ENCODE data around the gene CGB3. TPM values are rescaled to one million over a fixed set of nuclear protein-coding genes. Genes with fewer than 3 reads are reported as not detected.

Gene CGB3
- total and polyA plus RNA-seq, 2 of the 4 experiments (the other 2 are of a cell fraction) = not detected

GRCh38 chr19:48982280-48982679 is 41.9 kb downstream of the CGB3 start:
- Histone ChIP-seq H2BK5ac (ENCODE audit: low read depth, low read length, poor library complexity, severe bottlenecking) (no peak overlapping the region), H3K4me3 (ENCODE audit: insufficient read depth, low read depth, low read length) (no peak overlapping the region), H3K27me3 (ENCODE audit: control insufficient read depth, insufficient read depth, low read length) (no peaks in the 10 kb centered on the region), H3K18ac (ENCODE audit: low read depth, low read length) (no peak overlapping the region), H3K4ac (ENCODE audit: low read depth, low read length) (no peak overlapping the region), H2BK20ac (ENCODE audit: low read depth, low read length) (no peak overlapping the region), H3K9me3 (ENCODE audit: control insufficient read depth, insufficient read depth, low read length) (no peaks in the 10 kb centered on the region), H3K9ac (ENCODE audit: low read depth, low read length) (no peak overlapping the region), H2AFZ (replicated peaks; ENCODE audit: low read length, poor library complexity) (no peak overlapping the region), H3K9me1 (ENCODE audit: insufficient read depth, low read length) (peaks cover 16% of the 10 kb centered on the region), H2BK15ac (ENCODE audit: low read depth, low read length) (no peak overlapping the region), H3K27ac (ENCODE audit: insufficient read depth, low read length) (no peak overlapping the region), H2AK5ac (ENCODE audit: low read depth, low read length) (no peak overlapping the region), H3K23ac (ENCODE audit: low read depth, low read length) (no peak overlapping the region), H3K56ac (ENCODE audit: extremely low read depth, insufficient read depth, low read length) (no peak overlapping the region), H3K14ac (replicated peaks; ENCODE audit: low read depth, low read length) (no peak overlapping the region), H3K36me3 (ENCODE audit: control insufficient read depth, insufficient read depth, low read length) (peaks cover 61% of the 10 kb centered on the region), H2BK120ac (ENCODE audit: low read depth, low read length) (no peak overlapping the region), H3K4me1 (ENCODE audit: control insufficient read depth, insufficient read depth, low read length) (peaks cover 7% of the 10 kb centered on the region), H3K4me2 (ENCODE audit: low read depth, low read length) (no peak overlapping the region), H3K79me1 (ENCODE audit: low read depth in 1 of 2, low read length in 2 of 2) (peaks cover 12 to 41% of the 10 kb centered on the region in 2 experiments), H4K5ac (ENCODE audit: low read depth, low read length) (no peak overlapping the region), H4K20me1 (ENCODE audit: insufficient read depth, low read length) (peaks cover 20% of the 10 kb centered on the region; the same call in 1 of the 2 replicates), H2AK9ac (replicated peaks; ENCODE audit: low read depth, low read length, poor library complexity) (no peak overlapping the region), H4K91ac (ENCODE audit: insufficient read depth, low read depth, low read length) (no peak overlapping the region), H4K8ac (ENCODE audit: low read depth in 2 of 2, low read length in 2 of 2) (no peak overlapping the region)
- WGBS, 2 experiments (ENCODE audit: extremely low coverage in 2 of 2, insufficient read length in 1 of 2) = no CpG with 5 or more reads among the region's 9 CpGs
- DNase-seq = no peak
- ChIA-PET CTCF (no interaction called here), POLR2A (ENCODE audit: unreplicated experiment) (no interaction called here)
- in situ Hi-C loops (cut with MboI; ENCODE audit: low sequenced_read_pairs) = no loop called here
- intact Hi-C loops (cut with micrococcal nuclease) = no loop called here
- no peak for TF ChIP-seq POLR2A (IDR thresholded peaks at IDR 0.05; ENCODE audit: low read depth, low read length)
- no peak for TF ChIP-seq SMC3 (IDR thresholded peaks at IDR 0.05; ENCODE audit: low read depth, low read length)
- TF ChIP-seq, protein P1, sequence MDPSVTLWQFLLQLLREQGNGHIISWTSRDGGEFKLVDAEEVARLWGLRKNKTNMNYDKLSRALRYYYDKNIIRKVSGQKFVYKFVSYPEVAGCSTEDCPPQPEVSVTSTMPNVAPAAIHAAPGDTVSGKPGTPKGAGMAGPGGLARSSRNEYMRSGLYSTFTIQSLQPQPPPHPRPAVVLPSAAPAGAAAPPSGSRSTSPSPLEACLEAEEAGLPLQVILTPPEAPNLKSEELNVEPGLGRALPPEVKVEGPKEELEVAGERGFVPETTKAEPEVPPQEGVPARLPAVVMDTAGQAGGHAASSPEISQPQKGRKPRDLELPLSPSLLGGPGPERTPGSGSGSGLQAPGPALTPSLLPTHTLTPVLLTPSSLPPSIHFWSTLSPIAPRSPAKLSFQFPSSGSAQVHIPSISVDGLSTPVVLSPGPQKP (IDR thresholded peaks at IDR 0.05; ENCODE audit: borderline replicate concordance, low read depth, low read length) = no peak
- TF ChIP-seq, protein P2, sequence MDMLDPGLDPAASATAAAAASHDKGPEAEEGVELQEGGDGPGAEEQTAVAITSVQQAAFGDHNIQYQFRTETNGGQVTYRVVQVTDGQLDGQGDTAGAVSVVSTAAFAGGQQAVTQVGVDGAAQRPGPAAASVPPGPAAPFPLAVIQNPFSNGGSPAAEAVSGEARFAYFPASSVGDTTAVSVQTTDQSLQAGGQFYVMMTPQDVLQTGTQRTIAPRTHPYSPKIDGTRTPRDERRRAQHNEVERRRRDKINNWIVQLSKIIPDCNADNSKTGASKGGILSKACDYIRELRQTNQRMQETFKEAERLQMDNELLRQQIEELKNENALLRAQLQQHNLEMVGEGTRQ (IDR thresholded peaks at IDR 0.05; ENCODE audit: low read depth, low read length) = no peak
- TF ChIP-seq CEBPB (IDR thresholded peaks at IDR 0.05; ENCODE audit: low read depth, low read length) = no peak
- TF ChIP-seq, protein P3, sequence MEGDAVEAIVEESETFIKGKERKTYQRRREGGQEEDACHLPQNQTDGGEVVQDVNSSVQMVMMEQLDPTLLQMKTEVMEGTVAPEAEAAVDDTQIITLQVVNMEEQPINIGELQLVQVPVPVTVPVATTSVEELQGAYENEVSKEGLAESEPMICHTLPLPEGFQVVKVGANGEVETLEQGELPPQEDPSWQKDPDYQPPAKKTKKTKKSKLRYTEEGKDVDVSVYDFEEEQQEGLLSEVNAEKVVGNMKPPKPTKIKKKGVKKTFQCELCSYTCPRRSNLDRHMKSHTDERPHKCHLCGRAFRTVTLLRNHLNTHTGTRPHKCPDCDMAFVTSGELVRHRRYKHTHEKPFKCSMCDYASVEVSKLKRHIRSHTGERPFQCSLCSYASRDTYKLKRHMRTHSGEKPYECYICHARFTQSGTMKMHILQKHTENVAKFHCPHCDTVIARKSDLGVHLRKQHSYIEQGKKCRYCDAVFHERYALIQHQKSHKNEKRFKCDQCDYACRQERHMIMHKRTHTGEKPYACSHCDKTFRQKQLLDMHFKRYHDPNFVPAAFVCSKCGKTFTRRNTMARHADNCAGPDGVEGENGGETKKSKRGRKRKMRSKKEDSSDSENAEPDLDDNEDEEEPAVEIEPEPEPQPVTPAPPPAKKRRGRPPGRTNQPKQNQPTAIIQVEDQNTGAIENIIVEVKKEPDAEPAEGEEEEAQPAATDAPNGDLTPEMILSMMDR (conservative IDR thresholded peaks at IDR 0.05; ENCODE audit: low read depth, low read length) = no peak
- TF ChIP-seq MAFK (IDR thresholded peaks at IDR 0.05; ENCODE audit: low read depth, low read length) = no peak
- no peak for TF ChIP-seq NFE2L2 (IDR thresholded peaks at IDR 0.05; ENCODE audit: low read depth, low read length)
- no peak for TF ChIP-seq CHD1 (IDR thresholded peaks at IDR 0.05; ENCODE audit: low read depth, low read length)
- no peak for TF ChIP-seq RCOR1 (IDR thresholded peaks at IDR 0.05; ENCODE audit: insufficient replicate concordance, low read length)
- no peak for TF ChIP-seq RAD21 (IDR thresholded peaks at IDR 0.05; ENCODE audit: low read length)
- no peak for TF ChIP-seq MAZ (IDR thresholded peaks at IDR 0.05; ENCODE audit: borderline replicate concordance, low read depth, low read length)
- TF ChIP-seq RFX5 (IDR thresholded peaks at IDR 0.05; ENCODE audit: low read depth, low read length) = no peak
- TF ChIP-seq FOS (IDR thresholded peaks at IDR 0.05; ENCODE audit: low read depth, low read length) = no peak
- TF ChIP-seq MXI1 (IDR thresholded peaks at IDR 0.05; ENCODE audit: borderline replicate concordance, low read depth, low read length) = no peak
- no peak for TF ChIP-seq BHLHE40 (IDR thresholded peaks at IDR 0.05; ENCODE audit: low read depth, low read length)
- BruUV-seq (replicated peaks) = no TSS peak
- dilution Hi-C loops (cut with HindIII; ENCODE audit: low sequenced_read_pairs, unreplicated experiment) = no loop called here
- ATAC-seq (ENCODE audit: low read depth) = no peak

Measured in IMR-90 (cell line).